ENCODE data around the gene SLC18B1.

- TF ChIP-seq CTCF (IDR thresholded peaks at IDR 0.05) (no peak), POLR2A (IDR thresholded peaks at IDR 0.05) (no peak), EP300 (IDR thresholded peaks at IDR 0.05) (no peak)
Measured at GRCh38 chr6:132728616-132729015, 69.8 kb downstream of the SLC18B1 start.
